Measurements from ENCODE around the gene GGT6. TPM values are rescaled to one million over a fixed set of nuclear protein-coding genes. Genes with fewer than 3 reads are reported as not detected.

Gene GGT6
- total RNA-seq, 2 donors from 2014 or later = 158 to 163 TPM

GRCh38 chr17:4544951-4545216, 15.5 kb downstream of the GGT6 start:
- Histone ChIP-seq H3K27me3 (no peaks in the 10 kb centered on the region), H3K36me3 (peaks cover 22% of the 10 kb centered on the region), H3K9me3 (no peaks in the 10 kb centered on the region), H3K4me3 (no peak overlapping the region), H3K4me1 (no peaks in the 10 kb centered on the region), H3K9ac (ENCODE audit: low read depth in 2 of 2, low read length in 2 of 2) (no peak overlapping the region), H3K27ac (no peak overlapping the region)
- DNase-seq = no peak
- TF ChIP-seq CTCF (IDR thresholded peaks at IDR 0.05) = no peak
- intact Hi-C loops (cut with DNase I) = no loop called here

DNA sequence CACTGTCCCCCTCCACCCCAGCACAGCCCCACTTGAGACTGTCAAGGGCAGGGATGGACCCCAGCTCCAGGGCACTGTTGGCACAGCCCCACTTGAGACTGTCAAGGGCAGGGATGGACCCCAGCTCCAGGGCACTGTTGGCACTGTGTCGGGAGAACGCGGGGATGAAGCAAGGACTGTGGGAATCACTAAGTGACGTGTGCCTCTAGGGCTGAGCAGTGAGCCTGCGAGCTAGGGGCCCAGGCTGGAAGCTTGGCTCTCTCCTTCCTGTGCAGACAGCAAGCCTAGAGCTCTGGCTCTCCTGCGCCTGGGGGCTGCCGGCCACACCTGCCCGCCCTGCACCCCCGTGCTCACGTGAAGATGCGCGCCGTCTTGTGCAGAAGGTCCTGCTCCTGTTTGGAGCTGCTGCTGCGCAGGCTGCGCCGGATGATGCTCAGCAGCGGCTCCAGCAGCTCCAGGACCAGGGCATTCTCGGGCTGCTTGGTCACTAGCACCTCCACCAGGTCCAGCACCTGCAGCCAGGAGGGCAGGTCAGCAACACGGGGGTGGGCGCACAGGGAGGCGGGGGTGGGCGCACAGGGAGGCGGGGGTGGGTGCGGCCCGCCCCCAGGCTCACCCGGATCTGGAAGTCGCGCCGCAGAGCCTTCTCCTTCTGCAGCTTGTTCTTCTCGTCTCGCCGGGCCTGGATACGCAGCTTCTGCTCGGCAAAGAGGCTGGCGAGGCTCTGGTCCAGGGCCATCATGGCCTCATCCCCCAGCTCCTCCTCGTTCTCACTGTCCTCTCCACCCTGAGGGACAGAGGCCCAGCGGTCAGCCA, 16.0 kb downstream of the GGT6 start:
- no peaks in the 10 kb centered on the region for H3K9me3 ChIP-seq
- H3K9ac ChIP-seq (ENCODE audit: low read depth in 2 of 2, low read length in 2 of 2) = no peak overlapping the region
- H3K36me3 ChIP-seq = peaks cover 20% of the 10 kb centered on the region
- DNase-seq = no peak
- H3K4me1 ChIP-seq = no peaks in the 10 kb centered on the region
- intact Hi-C loops (cut with DNase I) = no loop called here
- no peak for TF ChIP-seq CTCF (IDR thresholded peaks at IDR 0.05)
- H3K27me3 ChIP-seq = no peaks in the 10 kb centered on the region
- H3K4me3 ChIP-seq = no peak overlapping the region
- H3K27ac ChIP-seq = no peak overlapping the region

GRCh38 chr17:4543557-4544026, 16.8 kb downstream of the GGT6 start:
- no peak for TF ChIP-seq CTCF (IDR thresholded peaks at IDR 0.05)
- intact Hi-C loops (cut with DNase I) = no loop called here

DNA sequence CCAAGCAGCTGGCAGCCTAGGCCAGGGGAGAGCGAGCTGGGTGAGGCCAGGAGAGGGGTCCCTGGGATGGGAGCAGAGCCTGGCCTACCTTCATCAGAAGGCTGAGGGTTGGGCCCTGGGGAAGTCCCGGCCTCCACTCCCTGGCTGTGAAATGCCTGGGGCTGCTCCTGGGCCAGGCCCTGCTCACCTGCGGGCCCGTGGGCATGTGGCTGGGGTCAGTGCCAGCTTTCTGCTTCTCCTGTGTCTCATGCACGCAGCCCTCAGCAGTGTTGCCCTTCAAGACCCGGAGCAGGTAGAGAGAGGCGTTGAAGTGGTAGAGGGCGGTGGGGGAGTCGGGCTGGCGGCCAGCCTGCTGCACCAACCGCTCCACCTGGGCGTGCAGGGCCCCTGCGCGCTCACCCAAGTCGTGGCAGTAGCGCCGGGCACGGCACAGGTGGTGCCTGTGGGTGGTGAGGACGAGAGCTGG, 17.6 kb downstream of the GGT6 start:
- H3K4me1 ChIP-seq = no peaks in the 10 kb centered on the region
- no peak overlapping the region for H3K9ac ChIP-seq (ENCODE audit: low read depth in 2 of 2, low read length in 2 of 2)
- TF ChIP-seq CTCF (IDR thresholded peaks at IDR 0.05) = no peak
- intact Hi-C loops (cut with DNase I) = no loop called here
- no peak for DNase-seq
- no peaks in the 10 kb centered on the region for H3K9me3 ChIP-seq
- H3K4me3 ChIP-seq = no peak overlapping the region
- H3K36me3 ChIP-seq = peaks cover 11% of the 10 kb centered on the region
- no peak overlapping the region for H3K27ac ChIP-seq
- no peaks in the 10 kb centered on the region for H3K27me3 ChIP-seq

More at GRCh38 chr17:4543557-4544026, 16.8 kb downstream of the GGT6 start:
- Histone ChIP-seq H3K27me3 (no peaks in the 10 kb centered on the region), H3K9me3 (no peaks in the 10 kb centered on the region), H3K27ac (no peak overlapping the region), H3K4me3 (no peak overlapping the region), H3K9ac (ENCODE audit: low read depth in 2 of 2, low read length in 2 of 2) (no peak overlapping the region), H3K4me1 (no peaks in the 10 kb centered on the region), H3K36me3 (peaks cover 18% of the 10 kb centered on the region)
- no peak for DNase-seq

DNA sequence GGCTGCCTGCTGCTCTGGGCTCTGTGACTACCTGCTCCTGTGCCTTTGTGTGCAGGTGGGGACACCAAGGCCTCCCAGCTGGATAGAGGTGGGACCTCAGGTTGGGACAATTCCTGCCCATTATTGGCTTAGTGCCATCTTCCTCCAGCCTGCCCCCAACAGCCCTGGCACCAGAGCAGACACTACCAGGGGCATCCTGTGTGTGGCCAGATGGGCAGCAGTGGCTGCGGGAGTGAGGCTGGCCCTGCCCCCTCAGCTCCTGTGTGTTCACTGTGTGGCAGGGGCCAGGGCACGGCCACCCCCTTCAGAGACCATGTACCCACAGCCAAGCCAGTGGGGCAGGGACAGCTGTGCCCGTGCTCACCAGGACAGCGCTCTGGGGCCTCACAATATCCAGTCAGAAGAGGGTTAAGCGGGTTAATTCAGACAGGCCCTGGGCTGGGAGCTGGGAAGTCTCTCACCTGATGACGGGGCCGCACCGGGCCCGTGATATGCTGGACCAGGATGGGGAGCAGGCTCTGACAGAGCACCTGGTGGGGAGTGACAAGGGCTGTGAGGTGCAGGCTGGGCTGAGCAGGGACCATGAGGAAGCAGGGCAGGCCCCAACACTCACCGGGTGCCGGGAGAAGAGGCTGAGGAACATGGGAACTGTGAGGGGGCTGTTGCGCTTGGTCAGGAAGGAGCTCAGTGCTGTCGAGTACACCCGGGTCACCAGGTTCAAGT, 18.2 kb downstream of the GGT6 start:
- Histone ChIP-seq H3K9me3 (no peaks in the 10 kb centered on the region), H3K36me3 (peaks cover 5% of the 10 kb centered on the region), H3K4me3 (no peak overlapping the region), H3K9ac (ENCODE audit: low read depth in 2 of 2, low read length in 2 of 2) (no peak overlapping the region), H3K27ac (no peak overlapping the region), H3K27me3 (no peaks in the 10 kb centered on the region), H3K4me1 (no peaks in the 10 kb centered on the region)
- intact Hi-C loops (cut with DNase I) = no loop called here
- no peak for DNase-seq
- TF ChIP-seq CTCF (IDR thresholded peaks at IDR 0.05) = no peak

All from colonic mucosa (tissue), 4 donors.